SK-MEL-5 (cell line): ENCODE measurements around the gene SAMHD1. TPM values are rescaled to one million over a fixed set of nuclear protein-coding genes. Genes with fewer than 3 reads are reported as not detected.

Source experiments
- DNase-seq: peaks from one replicate; pipeline ENCODE4 v3.0.0-alpha.2; 2016; ENCODE audit warnings: low read depth, low spot score
- in situ Hi-C: cut with HindIII; loops from 2 replicates; pipeline ENCODE4 v1.10.0; 2016; ENCODE audit warnings: low sequenced_read_pairs, high pct_unique_total_duplicates, low pct_unique_long_range_greater_than_20kb
- total RNA-seq: library from RNA; depleted of rRNA; stranded (reverse); fragments of >200 nt; shearing (Covaris generic); gene quantifications from 2 replicates; pipeline ENCODE4 v1.2.3, GENCODE V29; 2014

SAMHD1 gene
- total RNA-seq, 1 experiment from 2014 or later: 17.5 TPM

DNA sequence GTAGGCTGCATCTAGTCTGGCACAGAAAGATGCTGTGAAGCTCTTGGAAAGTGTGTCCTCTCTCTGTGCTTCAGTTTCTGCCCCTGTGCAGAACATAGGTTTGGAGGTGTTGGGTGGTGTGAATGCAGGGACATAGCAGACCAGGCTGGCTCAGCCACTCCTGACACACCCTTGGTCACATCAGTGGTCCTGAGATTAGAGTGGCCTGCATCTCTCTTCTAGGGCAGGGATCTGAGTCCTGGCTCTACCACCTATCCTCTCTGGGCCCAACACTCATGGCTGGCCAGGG is 85.7 kb downstream of the SAMHD1 start:
- in situ Hi-C loops: no loop called here
- DNase-seq: no peak

DNA sequence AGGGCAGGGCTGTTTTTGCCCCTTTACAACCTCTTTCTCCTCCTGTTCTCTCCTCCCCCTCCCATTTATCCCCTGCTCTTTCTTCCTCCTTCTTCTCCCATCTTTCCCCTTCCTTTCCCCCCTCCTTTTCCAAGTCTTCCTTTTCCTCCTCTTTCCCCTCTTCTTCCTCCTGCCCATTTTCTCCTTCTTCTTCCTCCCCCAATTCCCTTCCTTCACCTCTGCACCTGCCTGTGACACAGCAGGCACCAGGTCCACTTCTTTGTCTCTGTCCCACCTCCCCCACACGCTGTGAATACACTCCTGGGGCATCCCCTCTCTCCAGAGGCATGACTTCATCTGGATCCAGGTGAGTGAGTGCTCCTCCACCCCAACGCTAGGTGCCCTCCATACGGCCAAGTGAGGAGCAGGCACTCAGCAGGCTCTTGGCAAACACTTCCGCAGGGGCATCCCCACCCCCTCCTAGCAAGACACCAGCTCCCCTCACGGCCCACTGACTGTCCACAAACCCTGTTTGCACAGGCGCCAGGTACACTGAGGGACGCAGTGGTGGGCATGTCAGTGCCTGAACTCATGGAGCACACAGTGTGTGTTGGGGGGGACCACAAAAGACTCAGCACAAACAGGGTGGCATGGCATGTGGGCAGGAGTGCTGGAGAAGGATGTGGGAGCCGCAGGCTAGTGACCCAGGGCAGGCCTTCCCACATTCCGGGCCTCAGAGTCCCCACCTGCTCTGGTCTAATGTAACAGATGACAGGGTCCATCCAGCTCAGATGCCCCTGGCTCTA is 86.2 kb downstream of the SAMHD1 start:
- DNase-seq: no peak
- in situ Hi-C loops: no loop called here

DNA sequence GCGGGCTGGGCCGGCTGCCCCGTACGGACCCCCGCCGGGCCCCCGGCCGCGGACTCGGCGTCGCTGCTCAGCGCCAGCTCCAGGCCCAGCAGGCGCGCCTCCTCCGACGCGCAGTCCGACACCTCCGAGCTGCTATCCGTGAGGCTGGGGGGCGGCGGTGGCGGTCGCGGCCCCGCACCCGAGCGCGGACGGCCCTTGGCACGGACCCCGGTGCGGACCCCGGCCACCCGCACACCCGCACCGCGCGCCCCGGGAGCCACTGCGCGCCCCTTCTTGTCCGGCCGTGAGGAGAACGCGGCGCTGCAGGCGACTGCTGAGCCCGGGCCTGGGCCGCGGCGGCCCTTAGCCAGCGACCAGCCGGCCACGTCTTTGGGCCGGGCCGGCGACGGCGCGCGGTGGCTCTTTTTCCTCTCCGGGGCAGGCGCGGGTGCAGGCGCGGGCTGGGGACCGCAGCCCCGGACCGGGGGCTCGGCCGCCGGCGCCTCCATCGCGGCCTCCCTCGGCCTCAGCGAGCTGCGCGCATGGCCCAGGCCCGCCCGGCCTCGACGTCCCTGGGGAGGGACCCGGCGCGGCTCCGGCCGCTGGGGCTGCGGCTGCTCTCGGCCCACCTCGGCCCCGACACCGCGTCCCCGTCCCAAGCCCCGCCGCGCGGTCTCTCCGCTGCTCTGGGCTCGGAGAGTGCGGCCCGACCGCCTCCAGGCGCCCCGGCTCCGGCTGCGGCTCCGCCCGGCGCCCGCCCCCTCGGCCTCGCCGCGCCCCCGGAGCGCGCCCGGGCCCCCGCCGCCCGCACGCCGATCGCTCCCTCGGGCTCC is 88.4 kb downstream of the SAMHD1 start:
- DNase-seq: no peak

DNA sequence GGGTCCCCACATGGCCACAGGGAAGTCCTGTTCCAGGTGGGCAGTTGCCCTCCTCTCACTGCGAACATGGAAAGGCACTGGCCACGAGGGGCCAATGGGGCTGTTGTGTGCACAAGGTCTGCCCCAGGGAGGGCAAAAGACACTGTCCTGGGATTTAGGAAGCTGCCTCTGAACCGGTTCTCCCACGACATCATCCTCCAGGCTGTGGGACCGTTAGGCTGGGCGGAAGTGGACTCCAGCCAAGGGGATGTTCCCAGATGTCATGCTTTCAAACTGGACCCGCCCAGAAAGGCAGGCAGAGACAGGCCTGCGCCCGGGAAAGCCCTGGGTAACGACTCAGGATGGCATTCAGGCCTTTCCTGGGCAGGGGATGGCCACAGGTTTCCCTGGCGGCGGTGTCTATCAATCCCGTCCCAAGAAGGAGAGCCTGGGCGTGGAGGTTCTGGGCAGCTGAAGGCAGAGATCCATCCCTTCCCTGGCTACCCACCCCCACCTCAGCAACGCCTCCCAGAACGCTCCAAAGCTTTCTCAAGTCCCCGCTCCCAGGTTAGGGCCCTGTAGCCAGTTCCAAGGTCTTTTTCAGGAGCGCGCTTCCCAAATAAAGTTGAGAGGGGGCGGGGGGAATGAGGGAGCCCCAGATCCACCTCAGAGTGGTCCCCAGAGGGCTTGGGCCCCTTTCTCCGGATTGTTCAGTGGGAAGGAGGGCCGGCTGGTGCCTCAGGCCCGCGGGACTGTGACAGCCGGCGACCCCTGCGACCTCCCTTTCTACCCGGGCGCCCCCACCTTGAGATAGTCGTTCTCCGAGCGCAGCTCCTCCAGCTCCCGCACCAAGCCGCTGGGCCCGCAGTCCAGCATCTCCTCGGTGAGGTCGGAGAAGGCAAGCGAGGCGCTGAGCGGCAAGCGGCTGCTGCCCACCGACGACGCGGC is 89.4 kb downstream of the SAMHD1 start:
- in situ Hi-C loops: no loop called here
- DNase-seq: peak; percentile 85

More for the DNA sequence above, 88.4 kb downstream of the SAMHD1 start:
- in situ Hi-C loops: no loop called here

DNA sequence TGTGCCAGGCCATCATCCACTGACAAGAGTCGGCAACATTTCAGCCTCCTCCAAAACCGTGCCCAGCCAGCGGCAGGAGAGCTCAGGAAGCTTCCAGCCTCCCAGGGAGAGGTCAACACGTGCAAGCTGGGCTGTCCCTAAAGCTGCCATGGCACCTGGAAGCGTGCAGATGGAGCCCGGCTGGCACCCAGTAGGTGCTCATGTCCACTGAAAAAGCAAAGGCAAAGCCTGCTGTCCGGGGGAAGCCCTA is 90.0 kb downstream of the SAMHD1 start:
- no peak for DNase-seq
- in situ Hi-C loops: no loop called here

DNA sequence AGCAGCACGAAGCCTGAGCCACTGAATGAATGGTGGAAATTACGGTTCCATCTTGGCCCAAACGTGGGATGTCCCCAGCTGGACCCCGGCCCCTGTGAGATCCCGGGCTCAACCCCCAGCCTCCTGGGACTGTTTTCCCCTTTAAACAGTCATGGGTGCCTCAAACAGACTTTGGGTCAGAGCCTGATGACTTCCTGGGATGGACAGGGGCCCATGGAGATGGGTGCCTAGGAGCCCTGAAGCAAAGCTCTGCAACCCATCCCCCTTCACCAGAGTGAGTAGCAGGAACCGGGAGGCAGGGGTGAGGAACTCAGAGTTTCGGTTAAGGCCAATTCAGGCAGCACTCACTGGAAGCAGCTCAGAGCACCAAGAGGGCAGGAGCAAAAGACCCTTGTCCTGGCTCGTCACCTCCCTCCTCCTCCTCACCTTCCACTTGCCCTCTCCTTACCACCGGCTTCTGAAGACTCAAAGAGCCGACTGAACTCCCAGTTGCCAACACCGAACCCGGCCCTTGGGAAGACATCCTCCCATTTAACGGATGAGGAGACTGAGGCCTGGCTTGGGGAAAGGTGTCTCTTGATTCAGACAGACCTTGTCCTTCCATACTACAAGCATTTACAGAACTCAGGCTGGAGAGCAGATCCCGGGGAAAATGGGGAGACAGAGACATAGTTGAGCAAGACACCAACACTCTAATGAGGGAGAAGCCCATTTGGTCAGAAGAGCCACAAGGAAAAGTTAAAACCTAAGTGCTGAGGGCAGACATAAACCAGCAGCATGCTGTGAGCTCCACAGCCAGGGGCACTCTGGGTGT is 90.5 kb downstream of the SAMHD1 start:
- in situ Hi-C loops: no loop called here
- DNase-seq: no peak

DNA sequence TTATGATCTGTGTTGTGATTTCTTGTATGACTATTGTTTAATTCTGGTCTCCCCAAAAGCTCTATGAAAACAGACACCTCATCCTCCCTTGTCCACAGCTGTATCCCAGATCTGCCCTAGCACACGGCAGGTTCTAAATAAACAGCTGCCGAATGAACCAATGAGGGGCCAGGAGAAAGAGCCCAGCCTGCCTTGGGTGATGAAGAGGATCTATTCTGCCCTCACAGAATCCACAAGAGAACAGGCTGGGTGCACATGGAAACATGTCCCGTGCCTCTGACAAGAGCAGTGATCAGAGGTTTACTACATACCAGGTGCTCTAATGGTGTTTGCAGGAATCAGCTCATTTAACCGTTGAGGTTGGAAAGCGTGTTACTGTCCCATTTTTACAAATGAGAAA is 91.2 kb downstream of the SAMHD1 start:
- in situ Hi-C loops: no loop called here
- no peak for DNase-seq

DNA sequence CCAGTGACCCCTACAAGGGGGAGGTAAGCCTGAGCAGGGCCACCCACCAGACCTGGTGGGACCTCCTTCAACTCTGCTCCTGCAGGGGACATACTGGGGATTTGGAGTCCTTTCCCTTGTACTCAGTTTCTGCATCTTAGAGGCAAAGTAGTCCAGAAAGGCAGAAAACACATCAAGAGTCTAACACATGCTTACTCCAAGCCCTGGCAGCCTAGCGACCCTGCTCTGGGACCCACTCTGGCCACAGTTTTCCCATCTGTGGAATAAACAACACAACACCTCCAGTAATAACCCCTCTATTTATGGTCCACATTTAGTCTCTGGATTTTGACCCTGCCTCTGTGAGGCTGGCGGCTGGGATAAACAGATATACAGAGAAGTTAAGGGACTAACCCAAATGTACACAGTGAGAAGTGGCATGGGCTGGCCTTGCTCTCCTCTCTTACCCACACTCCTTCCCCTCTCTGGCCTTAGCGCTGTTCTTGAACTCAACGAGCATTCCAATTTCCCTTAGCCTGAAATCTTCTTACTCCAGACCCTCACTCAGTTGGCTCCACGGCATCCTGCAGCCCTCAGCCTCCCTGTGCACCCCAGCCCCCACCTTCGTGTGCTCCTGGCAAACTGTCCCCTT is 91.7 kb downstream of the SAMHD1 start:
- in situ Hi-C loops: no loop called here
- DNase-seq: no peak

DNA sequence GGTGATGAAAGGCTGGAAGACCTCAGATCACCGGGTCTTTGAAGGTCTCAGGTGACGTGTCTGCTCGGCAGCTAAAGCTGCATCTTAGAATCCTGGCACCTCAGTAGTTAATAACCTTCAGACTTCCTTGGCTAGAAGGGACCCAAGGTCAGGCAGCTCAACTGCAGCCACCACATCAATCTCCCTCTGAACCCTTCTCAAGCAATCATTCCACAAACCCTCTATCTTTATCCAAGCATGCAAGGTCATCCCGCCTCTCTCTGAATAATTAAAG is 92.3 kb downstream of the SAMHD1 start:
- no peak for DNase-seq
- in situ Hi-C loops: no loop called here

DNA sequence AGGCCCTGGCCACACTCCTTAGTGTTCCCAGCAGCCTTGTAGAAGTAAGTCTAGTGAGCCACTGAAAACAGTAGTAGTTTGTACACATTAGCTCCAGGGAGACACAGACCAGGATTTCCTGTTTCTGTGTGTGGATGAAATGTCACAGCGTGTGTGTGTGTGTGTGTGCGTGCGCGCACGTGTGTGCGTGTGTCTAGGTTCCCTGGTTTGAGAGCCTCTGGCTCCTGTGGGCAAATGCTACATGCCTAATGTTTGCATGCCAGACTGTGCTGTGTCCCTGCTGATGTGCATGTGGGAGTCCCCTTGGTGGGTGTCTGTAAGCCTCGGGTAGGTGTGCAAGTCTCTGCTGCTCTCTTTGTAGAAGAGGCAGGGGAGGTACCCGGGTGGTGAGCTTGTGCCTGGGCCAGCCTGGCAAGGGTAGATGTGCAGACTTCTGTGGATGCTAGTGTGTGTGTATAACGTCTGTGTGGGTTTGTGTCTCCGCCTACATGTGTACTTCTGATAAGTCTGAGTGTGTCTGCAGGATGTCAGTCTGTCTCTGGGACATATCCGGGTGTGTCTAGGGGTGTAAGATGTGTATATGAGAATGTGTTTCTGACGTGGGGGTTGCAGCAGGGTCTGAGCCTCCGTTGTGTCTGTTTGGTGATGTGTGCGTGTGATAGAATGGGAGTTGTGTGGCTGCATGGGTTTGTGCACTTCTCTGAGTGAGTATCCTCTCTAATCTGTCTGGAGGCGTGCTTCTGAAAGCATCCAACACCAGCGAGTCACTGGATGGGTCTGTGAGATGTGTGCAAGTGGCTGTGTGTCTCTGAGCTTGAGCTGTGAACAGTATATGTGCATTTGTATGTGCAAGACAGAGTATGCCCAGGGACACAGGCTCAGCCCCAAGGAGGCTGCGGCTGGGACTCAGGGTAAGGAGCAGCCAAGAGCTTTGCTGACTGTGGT is 94.5 kb downstream of the SAMHD1 start:
- DNase-seq: no peak

DNA sequence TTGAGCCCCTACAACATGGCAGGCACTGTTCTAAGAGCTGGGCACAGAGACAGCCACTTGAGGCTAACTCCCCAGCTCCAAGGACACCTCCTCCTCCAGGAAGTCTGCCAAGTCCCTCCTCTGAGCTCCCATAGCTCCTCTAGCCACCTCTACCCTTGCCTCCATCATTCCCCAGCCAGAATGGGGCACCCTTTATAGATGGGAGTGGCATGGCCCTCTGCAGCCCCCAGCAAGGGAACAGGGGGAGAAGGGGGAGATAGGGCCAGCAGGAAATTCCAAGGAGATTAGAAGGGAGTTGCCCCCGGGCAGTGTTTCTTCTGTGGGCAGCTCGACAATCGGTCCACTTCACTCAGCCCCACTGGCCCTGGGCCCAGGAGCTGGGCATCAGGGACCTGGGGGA is 95.3 kb downstream of the SAMHD1 start:
- in situ Hi-C loops: no loop called here
- DNase-seq: no peak

More for the DNA sequence above, 94.5 kb downstream of the SAMHD1 start:
- in situ Hi-C loops: no loop called here

DNA sequence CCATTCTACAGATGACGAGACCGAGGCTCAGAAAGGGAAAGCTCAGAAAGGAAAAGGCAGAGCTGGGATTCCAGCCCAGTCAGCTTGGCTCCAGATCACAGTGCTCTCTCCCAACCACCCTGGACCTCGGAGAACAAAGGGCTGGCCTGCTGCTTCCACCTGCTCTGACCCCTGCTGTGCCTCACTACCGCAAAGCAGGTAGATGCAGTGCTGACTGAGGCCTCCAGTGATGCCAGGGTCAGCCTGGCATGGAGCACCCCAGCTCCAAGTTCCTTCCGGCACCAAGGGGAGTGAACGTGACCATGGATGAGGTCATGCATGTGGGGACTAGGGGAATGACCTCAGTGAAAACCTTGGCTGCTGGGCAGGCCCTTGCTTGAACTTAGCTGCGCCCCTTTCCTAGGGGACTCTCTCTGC is 96.3 kb downstream of the SAMHD1 start:
- in situ Hi-C loops: no loop called here
- DNase-seq: no peak

DNA sequence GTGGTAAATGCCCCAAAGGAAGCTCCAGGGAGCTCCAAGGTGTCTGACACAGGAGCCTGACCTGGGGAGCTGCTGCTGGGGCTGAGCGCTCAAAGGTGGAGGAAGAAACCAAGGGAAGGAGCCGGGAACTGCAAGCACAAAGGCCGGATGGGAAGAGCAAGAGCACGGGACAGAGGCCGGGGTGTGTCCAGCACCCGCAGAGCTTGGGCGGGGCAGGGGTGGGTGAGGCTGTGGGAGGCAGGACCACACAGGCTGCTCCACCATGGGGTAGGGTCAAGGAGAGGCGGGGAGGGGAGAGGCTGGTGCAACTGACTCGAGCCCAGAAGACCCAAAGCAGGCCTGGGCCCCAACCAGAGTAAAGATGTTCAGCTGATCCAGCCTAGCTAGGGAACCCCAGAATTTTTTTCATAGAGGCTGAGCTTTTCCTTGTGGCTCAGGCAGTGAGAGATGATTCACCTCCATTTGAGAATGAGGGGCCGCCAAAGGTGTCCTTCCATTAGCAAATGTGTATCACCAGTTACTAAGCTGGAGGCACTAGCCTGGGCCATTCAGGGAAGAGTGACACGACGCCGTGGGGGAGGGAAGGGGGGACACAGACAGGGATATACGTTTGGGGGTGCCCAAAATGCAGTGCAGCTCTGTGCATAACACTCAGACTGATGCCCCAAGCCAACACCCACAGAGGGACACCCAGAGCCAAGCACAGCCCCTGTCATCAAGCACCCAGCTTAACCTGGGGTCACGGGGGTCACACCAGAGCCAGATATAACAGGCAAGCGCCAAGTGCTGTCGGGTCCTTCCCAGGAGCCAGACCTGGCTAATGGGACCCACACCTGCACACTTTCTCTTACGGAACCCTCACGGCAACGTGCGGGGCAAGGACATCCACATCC is 96.9 kb downstream of the SAMHD1 start:
- DNase-seq: no peak
- in situ Hi-C loops: no loop called here

DNA sequence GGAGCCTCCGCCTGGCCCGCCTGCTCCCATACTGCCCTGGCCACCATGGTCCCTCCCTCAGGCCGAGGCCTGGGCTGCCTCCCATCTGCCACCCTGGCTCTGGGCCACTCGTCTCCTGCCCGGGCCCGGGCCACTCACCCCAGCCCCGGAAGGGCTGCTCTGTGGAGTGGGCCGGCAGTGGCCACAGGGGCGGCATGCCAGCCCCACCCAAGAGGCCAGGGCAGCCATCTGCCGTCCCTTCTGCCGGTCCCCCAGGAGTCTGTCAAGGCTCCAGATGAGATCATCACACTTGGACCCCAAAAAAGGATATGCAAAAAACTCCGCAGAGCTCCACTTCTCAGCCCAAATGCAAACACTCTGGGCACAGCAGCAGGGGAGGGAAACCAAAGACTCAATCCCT is 99.3 kb downstream of the SAMHD1 start:
- DNase-seq: no peak
- in situ Hi-C loops: no loop called here

DNA sequence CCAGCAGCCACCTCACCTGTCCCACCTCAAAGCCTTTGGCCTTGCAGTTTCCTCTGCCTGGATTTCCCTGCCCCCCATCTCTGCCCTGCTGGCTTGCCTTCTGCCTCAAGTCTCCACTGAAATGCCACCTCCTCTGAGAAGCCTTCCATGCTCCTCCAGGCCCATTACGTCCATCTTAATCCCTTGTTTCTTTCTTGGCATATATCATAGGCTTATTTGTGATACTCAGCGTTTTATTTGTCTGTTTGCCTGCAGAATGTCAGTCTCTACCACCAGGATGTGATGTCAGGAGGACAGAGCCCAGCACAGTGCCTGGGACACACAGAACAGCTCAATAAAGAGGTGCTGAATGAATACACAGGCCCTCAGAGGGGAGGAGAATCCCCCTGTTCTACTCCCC is 100.0 kb downstream of the SAMHD1 start:
- DNase-seq: no peak
- in situ Hi-C loops: no loop called here

DNA sequence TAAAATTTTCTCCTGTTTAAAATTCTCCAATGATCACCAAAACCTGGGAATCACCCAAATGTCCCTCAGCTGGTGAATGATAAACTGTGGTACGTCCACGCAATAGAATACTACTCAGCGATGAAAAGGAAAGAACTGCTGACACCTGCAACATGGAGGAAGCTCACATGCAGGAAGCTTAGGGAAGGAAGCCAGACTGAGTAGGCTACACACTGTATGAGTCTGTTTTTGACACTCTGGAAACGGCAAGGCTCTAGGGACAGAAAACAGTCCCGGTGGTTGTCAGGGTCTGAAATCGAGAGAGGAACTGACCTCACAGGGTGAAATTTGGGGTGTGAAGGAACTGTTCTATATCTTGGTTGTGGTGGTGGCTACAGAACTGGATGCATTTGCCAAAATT is 100.7 kb downstream of the SAMHD1 start:
- DNase-seq: no peak
- in situ Hi-C loops: no loop called here
